Gastroesophageal sphincter (tissue), 3 donors: ENCODE results near the gene EBI3.

Source experiments
- CTCF ChIP-seq, 4 experiments: fragments of 200-600 bp in 2 of 4; fragments of 450-650 bp in 2 of 4; sonication (generic) in 1 of 4; IDR thresholded peaks; one replicate each; pipeline ENCODE4 v1.5.1; 2017 to 2019; ENCODE audit warnings: antibody characterized with exemption in 4 of 4, mild to moderate bottlenecking in 2 of 4, moderate library complexity in 2 of 4
- EP300 ChIP-seq: sonication (generic); formaldehyde crosslinking; IDR thresholded peaks from one replicate; pipeline ENCODE4 v1.6.1; 2017; ENCODE audit warnings: antibody characterized with exemption, mild to moderate bottlenecking
- POLR2A ChIP-seq, 2 donors: fragments of 450-650 bp; IDR thresholded peaks; one replicate each; pipeline ENCODE4 v1.6.1; 2017; ENCODE audit warnings: antibody characterized with exemption in 2 of 2, mild to moderate bottlenecking in 2 of 2, moderate library complexity in 1 of 2
- POLR2AphosphoS5 ChIP-seq: sonication (generic); formaldehyde crosslinking; IDR thresholded peaks from one replicate; pipeline ENCODE4 v1.6.1; 2017; ENCODE audit warnings: antibody characterized with exemption

- TF ChIP-seq CTCF (IDR thresholded peaks at IDR 0.05) = peak in 1 of 4 experiments; percentile 2
- TF ChIP-seq POLR2AphosphoS5 = peak; percentile 94
- peak; percentile 50 to 52 for TF ChIP-seq POLR2A (IDR thresholded peaks at IDR 0.05)
- TF ChIP-seq EP300 = no peak
These were observed 47.1 kb upstream of the EBI3 start, which contains the start of the genes ANKRD24 and SIRT6 for GRCh38 chr19:4182084-4182810.
